GM23248 (cell line): ENCODE results near the gene CSNK1A1.

ENCODE experiments used
- EZH2 ChIP-seq: fragments of 200-600 bp; sonication (generic); IDR thresholded peaks from 2 replicates; pipeline ENCODE4 v1.6.1; 2018; ENCODE audit warnings: antibody characterized with exemption, mild to moderate bottlenecking; ENCODE audit not compliant: insufficient read depth, poor library complexity, severe bottlenecking
- EZH2phosphoT487 ChIP-seq: fragments of 200-600 bp; sonication (generic); IDR thresholded peaks from 2 replicates; pipeline ENCODE4 v1.6.1; 2018; ENCODE audit warnings: antibody characterized with exemption, moderate library complexity, mild to moderate bottlenecking, low read depth; ENCODE audit not compliant: insufficient read depth

DNA sequence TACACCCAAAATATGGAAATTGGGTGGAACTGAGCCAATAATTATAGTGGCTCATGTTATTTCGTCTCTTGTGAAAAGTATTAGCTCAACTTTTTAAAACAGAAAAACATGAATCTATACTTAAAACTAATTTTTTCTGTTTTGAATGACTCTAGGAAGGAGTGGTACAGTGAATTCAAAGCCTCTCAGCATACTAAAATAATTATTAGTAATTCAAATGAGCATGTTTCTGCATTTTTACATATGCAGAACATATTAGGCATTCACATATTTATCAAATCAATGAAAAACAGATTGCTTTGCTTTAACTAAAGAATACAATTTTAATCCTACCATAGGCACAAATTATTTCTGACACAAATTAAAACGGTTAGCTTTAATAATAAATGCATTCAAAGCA, 54.3 kb downstream of the CSNK1A1 start:
- TF ChIP-seq EZH2 (no peak), EZH2phosphoT487 (no peak)
